Measurements from ENCODE around the gene PMP22.

DNA sequence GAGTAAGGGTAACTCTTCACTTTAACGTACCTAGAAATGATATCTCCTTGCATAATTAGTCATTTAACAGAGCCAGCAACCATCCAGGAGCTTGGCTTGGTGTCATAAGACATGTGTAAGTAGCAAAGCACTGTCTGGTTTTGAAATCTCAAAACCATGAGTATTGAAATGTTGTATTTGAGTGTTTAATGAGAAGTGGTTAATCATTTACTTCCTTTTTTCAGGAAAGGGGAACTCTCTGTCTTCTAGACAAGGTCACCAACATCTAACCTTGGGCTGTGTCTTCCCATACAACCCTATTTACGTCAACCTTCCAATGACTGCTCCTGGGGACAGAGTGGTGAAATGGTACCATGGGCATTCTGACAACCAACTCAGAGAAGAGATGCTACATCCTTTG, 27.1 kb downstream of the PMP22 start:
- no peak for TF ChIP-seq CTCF (optimal IDR thresholded peaks at IDR 0.05 in 1 of 3, IDR thresholded peaks at IDR 0.05 in 1 of 3, conservative IDR thresholded peaks at IDR 0.05 in 1 of 3; ENCODE audit: extremely low read depth in 1 of 3, insufficient read depth in 2 of 3, low read length in 3 of 3)
- TF ChIP-seq EZH2 (IDR thresholded peaks at IDR 0.05; ENCODE audit: low read length) = no peak
